ENCODE data around the gene THAP4. TPM values are rescaled to one million over a fixed set of nuclear protein-coding genes. Genes with fewer than 3 reads are reported as not detected.

Gene THAP4
- total RNA-seq, 1 experiment from 2014 or later: 71.2 TPM

GRCh38 chr2:241569831-241570281, 67.1 kb downstream of the THAP4 start:
- Histone ChIP-seq H3K36me3 (ENCODE audit: control insufficient read depth in 1 of 2, insufficient read depth in 2 of 2, low read length in 2 of 2) (peaks cover 2 to 6% of the 10 kb centered on the region in 2 experiments; a peak in 3 of 4 replicates), H3K27me3 (ENCODE audit: insufficient read depth, low read length) (no peaks in the 10 kb centered on the region), H3K9me2 (ENCODE audit: insufficient read depth) (no peaks in the 10 kb centered on the region), H3K4me2 (ENCODE audit: low read length) (no peak overlapping the region), H3K79me2 (ENCODE audit: insufficient read depth, low read length) (peaks cover 5% of the 10 kb centered on the region; the same call in 1 of the 2 replicates), H3K4me1 (ENCODE audit: control insufficient read depth in 1 of 2, insufficient read depth in 2 of 2, low read length in 2 of 2) (no peaks in the 10 kb centered on the region), H3K27ac (ENCODE audit: low read depth, low read length) (no peak overlapping the region), H4K20me1 (ENCODE audit: insufficient read depth) (no peaks in the 10 kb centered on the region), H3K9ac (ENCODE audit: low read length) (no peak overlapping the region), H3K9me3 (ENCODE audit: control insufficient read depth in 1 of 2, insufficient read depth in 1 of 2, low read depth in 1 of 2, low read length in 2 of 2) (no peaks in the 10 kb centered on the region), H3K4me3 (replicated peaks in 1 of 2; ENCODE audit: low read depth in 1 of 2, low read length in 2 of 2) (no peak overlapping the region), H2AFZ (ENCODE audit: low read depth, low read length, poor library complexity, severe bottlenecking) (no peak overlapping the region)
- BruUV-seq (replicated peaks): no TSS peak
- DNase-seq (ENCODE audit: low read depth, low spot score): no peak
- POLR2A ChIA-PET: no interaction called here
- RAD21 ChIA-PET (ENCODE audit: low non-redundant PET in 1 of 2, low total read pairs in 2 of 2, uncharacterized antibody in 2 of 2, unreplicated experiment in 2 of 2): no interaction called here
- TF ChIP-seq SRF (IDR thresholded peaks at IDR 0.05; ENCODE audit: low read depth): no peak
- intact Hi-C loops (cut with micrococcal nuclease): no loop called here
- CTCF ChIA-PET: no interaction called here
- ATAC-seq: no peak

- ChIA-PET RAD21 (ENCODE audit: low non-redundant PET in 1 of 2, low total read pairs in 2 of 2, uncharacterized antibody in 2 of 2, unreplicated experiment in 2 of 2) (no interaction called here), CTCF (no interaction called here), POLR2A (interaction anchor here (1.1 kb wide), 1 partner anchor 10 kb away, joined by 4 read pairs; the partner anchor contains the start of gene BOK)
- H2AFZ ChIP-seq (ENCODE audit: low read depth, low read length, poor library complexity, severe bottlenecking): no peak overlapping the region
- no peak overlapping the region for H3K4me3 ChIP-seq (replicated peaks in 1 of 2; ENCODE audit: low read depth in 1 of 2, low read length in 2 of 2)
- no peak overlapping the region for H3K9ac ChIP-seq (ENCODE audit: low read length)
- no peak overlapping the region for H3K27ac ChIP-seq (ENCODE audit: low read depth, low read length)
- intact Hi-C loops (cut with micrococcal nuclease): no loop called here
- no peak for TF ChIP-seq JUND (IDR thresholded peaks at IDR 0.05)
- TF ChIP-seq FOSL1 (IDR thresholded peaks at IDR 0.05; ENCODE audit: low read depth): no peak
- TF ChIP-seq CBX3 (IDR thresholded peaks at IDR 0.05; ENCODE audit: low read depth): no peak
- TF ChIP-seq YY1 (IDR thresholded peaks at IDR 0.05; ENCODE audit: extremely low read depth, insufficient replicate concordance, low read depth, low read length): no peak
- no peak for TF ChIP-seq POLR2AphosphoS5 (IDR thresholded peaks at IDR 0.05; ENCODE audit: low read depth, low read length)
- TF ChIP-seq ELF1 (IDR thresholded peaks at IDR 0.05; ENCODE audit: borderline replicate concordance, low read depth): no peak
- no peak for TF ChIP-seq ZFX (IDR thresholded peaks at IDR 0.05)
- no peak for TF ChIP-seq ZNF274 (IDR thresholded peaks at IDR 0.05; ENCODE audit: low read depth, low read length)
- no peak for TF ChIP-seq REST (IDR thresholded peaks at IDR 0.05; ENCODE audit: low read depth)
- no peak for TF ChIP-seq EZH2phosphoT487 (IDR thresholded peaks at IDR 0.05; ENCODE audit: borderline replicate concordance)
- no peak for TF ChIP-seq RAD21 (IDR thresholded peaks at IDR 0.05; ENCODE audit: low read depth)
- DNase-seq (ENCODE audit: low read depth, low spot score): no peak
- BruUV-seq (replicated peaks): no TSS peak
- H3K36me3 ChIP-seq (ENCODE audit: control insufficient read depth in 1 of 2, insufficient read depth in 2 of 2, low read length in 2 of 2): peaks cover 2 to 10% of the 10 kb centered on the region in 2 experiments; a peak in 3 of 4 replicates
- no peaks in the 10 kb centered on the region for H3K9me3 ChIP-seq (ENCODE audit: control insufficient read depth in 1 of 2, insufficient read depth in 1 of 2, low read depth in 1 of 2, low read length in 2 of 2)
- H3K27me3 ChIP-seq (ENCODE audit: insufficient read depth, low read length): no peaks in the 10 kb centered on the region
- ATAC-seq: no peak
- H3K79me2 ChIP-seq (ENCODE audit: insufficient read depth, low read length): peaks cover 5% of the 10 kb centered on the region; the same call in 1 of the 2 replicates
- no peaks in the 10 kb centered on the region for H3K9me2 ChIP-seq (ENCODE audit: insufficient read depth)
- H3K4me2 ChIP-seq (ENCODE audit: low read length): no peak overlapping the region
- H3K4me1 ChIP-seq (ENCODE audit: control insufficient read depth in 1 of 2, insufficient read depth in 2 of 2, low read length in 2 of 2): peaks cover 0 to 6% of the 10 kb centered on the region in 2 experiments; a peak in 2 of 4 replicates
- no peaks in the 10 kb centered on the region for H4K20me1 ChIP-seq (ENCODE audit: insufficient read depth)
Observed at GRCh38 chr2:241568726-241569125, 68.2 kb downstream of the THAP4 start.

Data from HCT116 (cell line).